Ecto neural progenitor cell (in vitro differentiated cells): ENCODE data around the gene TSSK2.
"Not testable (repeated sequence)": the region's sequence is repeated elsewhere in the genome, so short reads cannot be mapped to it uniquely, and the experiment has no call there.

ENCODE experiments used
- DNase-seq: peaks from one replicate; pipeline ENCODE4 v3.0.0-alpha.2; 2018; ENCODE audit warnings: low spot score

The TSSK2 gene

GRCh38 chr22:19143212-19143611 lies 12.1 kb downstream of the TSSK2 start:
- no peak for DNase-seq

- no peak for DNase-seq
Observed at GRCh38 chr22:19143967-19144400, 12.9 kb downstream of the TSSK2 start.

GRCh38 chr22:19146215-19146968 lies 15.3 kb downstream of the TSSK2 start:
- DNase-seq, result no peak

- no peak for DNase-seq
Observed at GRCh38 chr22:19147195-19147780, 16.2 kb downstream of the TSSK2 start.

- DNase-seq, result no peak
Observed at GRCh38 chr22:19148417-19149046, 17.4 kb downstream of the TSSK2 start.

- peak; percentile 65 for DNase-seq
Observed at GRCh38 chr22:19149047-19149883, 18.2 kb downstream of the TSSK2 start.

- DNase-seq, result no peak
Observed at GRCh38 chr22:19149991-19150390, 18.9 kb downstream of the TSSK2 start, which contains the start of gene GSC2. Gene GSC2 (minus strand): TSS chr22:19150292. CDS start chr22:19150283, 9 bp downstream.

GRCh38 chr22:19150482-19151328 lies 19.6 kb downstream of the TSSK2 start:
- no peak for DNase-seq

GRCh38 chr22:19151329-19152191 lies 20.5 kb downstream of the TSSK2 start:
- no peak for DNase-seq

- DNase-seq, result no peak
Observed at GRCh38 chr22:19152942-19153883, 22.1 kb downstream of the TSSK2 start.

- DNase-seq, result not testable (repeated sequence)
Observed at GRCh38 chr22:19156109-19156508, 25.0 kb downstream of the TSSK2 start.

- DNase-seq, result not testable (repeated sequence)
Observed at GRCh38 chr22:19158649-19159048, 27.5 kb downstream of the TSSK2 start.

- DNase-seq, result no peak
Observed at GRCh38 chr22:19164425-19164824, 33.3 kb downstream of the TSSK2 start.

GRCh38 chr22:19166421-19166820 lies 35.3 kb downstream of the TSSK2 start:
- DNase-seq, result no peak

GRCh38 chr22:19167106-19167869 lies 36.2 kb downstream of the TSSK2 start:
- no peak for DNase-seq

- peak; percentile 38 for DNase-seq
Observed at GRCh38 chr22:19168088-19168890, 37.2 kb downstream of the TSSK2 start.
